Measurements from ENCODE around the gene ULK4. TPM values are rescaled to one million over a fixed set of nuclear protein-coding genes. Genes with fewer than 3 reads are reported as not detected.
"Not testable (repeated sequence)": the region's sequence is repeated elsewhere in the genome, so short reads cannot be mapped to it uniquely, and the experiment has no call there.

ULK4 gene
- total RNA-seq (2014; rRNA removed; shearing (Covaris generic); ENCODE audit: low replicate concordance), result 7.3 and 15.1 TPM in 2 replicates

GRCh38 chr3:41961751-41962679 lies at the start of gene ULK4:
Gene ULK4 (minus strand): TSS chr3:41962103. CDS start chr3:41954759, 7,344 bp downstream.
- DNase-seq (ENCODE audit: low read depth), result peak; percentile 99
- in situ Hi-C loops (cut with HindIII; ENCODE audit: low pct_unique_long_range_greater_than_20kb, low sequenced_read_pairs), result no loop called here

GRCh38 chr3:42010530-42010929 lies 48.6 kb upstream of the ULK4 start:
- no peak for DNase-seq (ENCODE audit: low read depth)
- in situ Hi-C loops (cut with HindIII; ENCODE audit: low pct_unique_long_range_greater_than_20kb, low sequenced_read_pairs), result loop anchor here (5.0 kb wide), 1 partner anchor 72 kb away; no protein-coding TSS in a partner anchor

- DNase-seq (ENCODE audit: low read depth), result no peak
- in situ Hi-C loops (cut with HindIII; ENCODE audit: low pct_unique_long_range_greater_than_20kb, low sequenced_read_pairs), result no loop called here
These were observed 47.6 kb upstream of the ULK4 start for GRCh38 chr3:42009456-42009855.

- DNase-seq (ENCODE audit: low read depth), result no peak
- in situ Hi-C loops (cut with HindIII; ENCODE audit: low pct_unique_long_range_greater_than_20kb, low sequenced_read_pairs), result no loop called here
These were observed 45.9 kb upstream of the ULK4 start for GRCh38 chr3:42007785-42008184.

GRCh38 chr3:42005401-42005800 lies 43.5 kb upstream of the ULK4 start:
- DNase-seq (ENCODE audit: low read depth), result no peak
- in situ Hi-C loops (cut with HindIII; ENCODE audit: low pct_unique_long_range_greater_than_20kb, low sequenced_read_pairs), result no loop called here

DNA sequence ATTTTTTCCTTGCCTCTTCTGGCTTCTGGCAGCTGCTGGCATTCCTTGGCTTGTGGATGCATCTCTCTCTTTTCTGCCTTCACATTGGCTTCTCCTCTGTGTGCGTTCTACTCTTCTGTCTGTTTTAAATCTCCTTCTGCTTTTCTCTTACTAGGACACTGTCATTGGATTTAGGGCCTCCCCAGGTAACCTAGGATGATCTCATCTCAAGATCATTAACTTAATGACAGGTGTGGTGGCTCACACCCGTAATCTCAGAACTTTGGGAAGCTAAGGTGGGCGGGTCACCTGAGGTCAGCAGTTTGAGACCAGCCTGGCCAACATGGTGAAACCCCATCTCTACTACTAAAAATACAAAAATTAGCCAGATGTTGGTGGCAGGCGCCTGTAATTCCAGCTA lies 40.9 kb upstream of the ULK4 start:
- in situ Hi-C loops (cut with HindIII; ENCODE audit: low pct_unique_long_range_greater_than_20kb, low sequenced_read_pairs), result no loop called here
- no peak for DNase-seq (ENCODE audit: low read depth)

DNA sequence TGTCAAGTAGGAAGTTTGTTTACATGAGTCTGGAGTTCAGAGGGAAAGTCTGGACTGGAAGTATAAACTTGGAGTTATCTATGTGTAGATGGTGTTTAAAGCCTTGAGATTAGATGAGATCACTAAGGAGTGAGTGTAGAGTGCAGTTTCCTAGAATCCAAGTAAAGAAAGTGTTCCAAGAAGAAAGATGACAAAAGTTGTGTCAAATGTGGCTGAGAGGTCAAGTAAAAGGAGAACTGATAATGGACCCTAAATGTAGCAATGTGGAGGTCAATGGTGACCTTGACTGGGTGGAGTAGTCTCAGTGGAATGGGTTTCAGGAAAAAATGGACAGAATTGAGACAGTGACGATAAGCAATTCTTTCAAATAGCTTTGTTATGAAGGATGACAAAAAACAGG lies 39.9 kb upstream of the ULK4 start:
- in situ Hi-C loops (cut with HindIII; ENCODE audit: low pct_unique_long_range_greater_than_20kb, low sequenced_read_pairs), result no loop called here
- DNase-seq (ENCODE audit: low read depth), result no peak

DNA sequence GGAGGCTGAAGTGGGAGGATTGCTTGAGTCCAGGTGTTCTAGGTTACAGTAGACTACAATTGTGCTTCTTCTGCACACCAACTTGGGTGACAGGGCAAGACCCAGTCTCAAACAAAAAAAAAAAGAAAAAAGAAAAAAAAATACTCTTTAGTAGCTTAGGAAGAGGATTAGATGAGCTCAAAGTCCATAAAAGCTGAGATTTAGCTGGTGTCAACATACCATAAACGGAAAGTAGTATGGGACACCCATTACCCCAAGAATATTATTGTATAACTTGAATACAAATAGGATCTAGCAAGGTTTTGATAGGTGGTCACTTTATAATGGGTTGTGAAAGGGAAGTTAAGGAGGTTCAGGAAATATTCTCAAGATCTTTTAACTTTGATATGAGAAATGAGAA lies 38.0 kb upstream of the ULK4 start:
- in situ Hi-C loops (cut with HindIII; ENCODE audit: low pct_unique_long_range_greater_than_20kb, low sequenced_read_pairs), result no loop called here
- no peak for DNase-seq (ENCODE audit: low read depth)

- DNase-seq (ENCODE audit: low read depth), result no peak
- in situ Hi-C loops (cut with HindIII; ENCODE audit: low pct_unique_long_range_greater_than_20kb, low sequenced_read_pairs), result no loop called here
These were observed 36.0 kb upstream of the ULK4 start for GRCh38 chr3:41997702-41998550.

DNA sequence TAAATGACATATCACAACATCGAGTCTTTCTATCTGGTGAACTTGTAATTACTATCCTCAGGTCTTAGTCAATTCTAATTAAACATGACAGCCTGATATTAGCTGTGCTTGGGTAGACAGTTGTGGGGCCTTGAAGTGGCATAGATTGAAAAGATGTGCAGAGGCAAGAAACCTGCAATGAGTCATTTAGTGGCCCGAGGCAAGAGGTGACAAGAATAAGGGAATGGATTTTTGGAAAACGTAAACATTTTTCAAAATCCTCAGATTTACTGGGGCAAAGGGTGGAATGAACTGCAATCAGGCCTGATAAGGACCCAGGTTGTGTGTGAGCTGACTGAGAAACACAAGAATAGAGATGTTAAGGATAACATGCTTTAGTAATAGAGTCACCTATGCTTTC lies 29.5 kb upstream of the ULK4 start:
- in situ Hi-C loops (cut with HindIII; ENCODE audit: low pct_unique_long_range_greater_than_20kb, low sequenced_read_pairs), result no loop called here
- no peak for DNase-seq (ENCODE audit: low read depth)

DNA sequence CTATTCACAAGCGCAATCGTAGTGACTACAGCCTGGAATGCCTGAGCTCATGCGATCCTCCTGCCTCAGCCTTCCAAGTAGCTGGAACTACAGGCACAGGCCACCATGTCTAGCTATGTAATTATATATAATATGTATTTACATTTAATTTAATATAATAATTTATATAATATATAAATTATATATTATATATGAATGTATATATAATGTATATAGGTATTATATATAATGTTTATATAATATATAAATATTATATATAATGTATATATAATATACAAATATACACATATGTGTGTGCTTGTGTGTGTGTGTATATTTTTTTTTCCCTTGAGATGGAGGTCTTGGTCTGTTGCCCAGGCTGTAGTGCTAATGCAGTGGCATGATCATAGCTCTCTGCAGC lies 27.6 kb upstream of the ULK4 start:
- no peak for DNase-seq (ENCODE audit: low read depth)
- in situ Hi-C loops (cut with HindIII; ENCODE audit: low pct_unique_long_range_greater_than_20kb, low sequenced_read_pairs), result no loop called here

- in situ Hi-C loops (cut with HindIII; ENCODE audit: low pct_unique_long_range_greater_than_20kb, low sequenced_read_pairs), result no loop called here
- DNase-seq (ENCODE audit: low read depth), result no peak
These were observed 25.7 kb upstream of the ULK4 start for GRCh38 chr3:41987627-41988026.

DNA sequence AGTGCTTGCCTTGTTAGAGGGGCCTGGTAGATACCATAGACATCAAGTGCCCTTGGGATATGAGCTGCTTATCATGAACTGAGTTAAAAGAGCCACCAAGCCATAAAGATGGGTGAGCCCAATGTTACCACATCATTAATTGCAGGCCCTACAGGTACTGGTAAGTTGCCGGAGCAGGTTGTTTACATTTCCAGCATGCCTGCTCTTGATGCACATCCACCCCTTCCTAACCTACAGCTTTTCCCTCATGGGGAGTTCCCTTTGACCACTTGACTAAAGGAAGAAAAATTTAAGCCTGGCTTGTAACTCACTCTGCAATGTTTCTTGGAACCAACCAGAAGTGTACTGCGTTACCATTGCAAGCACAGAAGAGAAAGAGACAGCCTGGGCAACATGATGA lies 24.7 kb upstream of the ULK4 start:
- DNase-seq (ENCODE audit: low read depth), result no peak
- in situ Hi-C loops (cut with HindIII; ENCODE audit: low pct_unique_long_range_greater_than_20kb, low sequenced_read_pairs), result no loop called here

DNA sequence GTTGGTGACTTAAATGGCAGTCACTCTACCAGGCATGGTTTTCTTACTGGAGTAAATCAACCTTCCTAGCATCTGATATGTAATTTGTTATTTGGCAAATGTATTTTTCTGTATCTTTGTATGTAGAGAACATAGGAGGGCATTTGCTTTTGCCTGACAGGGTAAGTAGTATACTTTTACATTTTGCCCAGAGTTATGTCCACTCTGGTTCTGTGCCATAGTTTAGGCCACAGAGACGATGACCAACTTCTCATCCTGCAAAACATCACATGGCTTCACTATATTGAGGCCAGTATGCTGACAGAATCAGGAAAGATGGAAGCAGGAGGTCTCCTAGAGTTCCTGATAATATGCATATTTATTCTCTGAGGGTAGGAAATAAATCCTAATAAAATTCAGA lies 23.1 kb upstream of the ULK4 start:
- in situ Hi-C loops (cut with HindIII; ENCODE audit: low pct_unique_long_range_greater_than_20kb, low sequenced_read_pairs), result no loop called here
- no peak for DNase-seq (ENCODE audit: low read depth)

GRCh38 chr3:41983091-41983490 lies 21.2 kb upstream of the ULK4 start:
- in situ Hi-C loops (cut with HindIII; ENCODE audit: low pct_unique_long_range_greater_than_20kb, low sequenced_read_pairs); DNase-seq (ENCODE audit: low read depth): not testable (repeated sequence)

- in situ Hi-C loops (cut with HindIII; ENCODE audit: low pct_unique_long_range_greater_than_20kb, low sequenced_read_pairs); DNase-seq (ENCODE audit: low read depth): not testable (repeated sequence)
These were observed 15.5 kb upstream of the ULK4 start for GRCh38 chr3:41977401-41977800.

DNA sequence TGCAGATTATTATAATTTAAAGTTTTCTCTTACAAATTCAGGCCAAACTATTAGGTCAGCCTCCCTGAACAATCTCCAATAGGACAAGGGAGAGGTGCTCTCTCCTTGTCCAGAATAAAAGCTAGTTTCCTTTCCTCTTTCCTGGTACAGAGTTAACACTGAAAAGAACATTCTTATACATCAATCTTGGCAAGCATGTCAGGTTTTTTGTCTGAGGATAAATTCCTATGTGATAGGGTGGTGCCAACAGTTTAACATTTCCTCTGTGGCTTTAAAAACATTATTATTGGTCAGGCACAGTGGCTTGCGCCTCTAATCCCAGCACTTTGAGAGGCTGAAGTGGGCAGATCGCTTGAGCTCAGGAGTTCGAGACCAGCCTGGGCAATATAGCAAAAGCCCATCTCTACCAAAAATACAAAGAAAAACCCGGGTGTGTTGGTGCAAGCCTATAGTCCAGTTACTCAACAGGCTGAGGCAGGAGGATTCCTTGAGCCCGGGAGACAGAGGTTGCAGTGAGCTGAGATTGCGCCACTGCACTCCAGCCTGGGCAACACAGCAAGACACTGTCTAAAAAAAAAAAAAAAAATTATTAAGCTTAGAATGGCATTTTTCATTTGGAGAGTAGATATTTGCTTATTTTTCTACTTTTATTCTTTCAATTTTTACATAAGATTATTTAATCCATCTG lies 13.7 kb upstream of the ULK4 start:
- no peak for DNase-seq (ENCODE audit: low read depth)
- in situ Hi-C loops (cut with HindIII; ENCODE audit: low pct_unique_long_range_greater_than_20kb, low sequenced_read_pairs), result no loop called here

- in situ Hi-C loops (cut with HindIII; ENCODE audit: low pct_unique_long_range_greater_than_20kb, low sequenced_read_pairs), result no loop called here
- DNase-seq (ENCODE audit: low read depth), result no peak
These were observed 12.3 kb upstream of the ULK4 start for GRCh38 chr3:41974223-41974622.

DNA sequence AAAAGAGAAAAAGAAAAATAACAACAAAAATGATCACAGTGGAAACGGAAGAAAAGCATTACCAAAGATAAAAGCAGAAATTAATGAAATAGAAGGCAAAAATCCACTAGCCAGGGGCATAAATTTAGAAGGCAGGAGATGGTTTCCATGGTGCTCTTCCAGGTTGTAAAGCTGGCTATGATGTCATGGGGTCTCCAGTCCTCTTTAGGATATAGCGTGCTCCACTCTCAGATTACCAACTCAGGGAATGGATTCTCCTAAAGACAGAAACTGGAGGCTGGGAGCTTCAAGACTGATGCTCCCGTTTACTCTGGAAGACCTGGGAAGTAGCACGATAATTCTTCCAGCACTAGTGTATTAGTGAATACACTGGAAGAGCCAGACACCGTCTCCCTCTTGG lies 10.9 kb upstream of the ULK4 start:
- DNase-seq (ENCODE audit: low read depth), result no peak
- in situ Hi-C loops (cut with HindIII; ENCODE audit: low pct_unique_long_range_greater_than_20kb, low sequenced_read_pairs), result no loop called here
